HepG2 (cell line): ENCODE results near the gene PAK1IP1. TPM values are rescaled to one million over a fixed set of nuclear protein-coding genes. Genes with fewer than 3 reads are reported as not detected.
A peak's percentile ranks its signal among the peaks of the same experiment; 100 is the strongest.

ENCODE experiments used
- BRD4 ChIP-seq: sonication (generic); formaldehyde crosslinking; IDR thresholded peaks from 2 replicates; pipeline ENCODE4 v1.4.0; 2020; ENCODE audit warnings: missing genetic modification reagents
- CBX5 ChIP-seq: sonication (generic); formaldehyde crosslinking; IDR thresholded peaks from 2 replicates; pipeline ENCODE4 v1.4.0; 2020; ENCODE audit warnings: missing genetic modification reagents, borderline replicate concordance
- FOXP4 ChIP-seq: sonication (generic); formaldehyde crosslinking; IDR thresholded peaks from 2 replicates; pipeline ENCODE4 v1.4.0; 2020; ENCODE audit warnings: missing genetic modification reagents
- GATA4 ChIP-seq: sonication (generic); IDR thresholded peaks from 2 replicates; pipeline ENCODE4 v1.6.1; 2016; ENCODE audit warnings: antibody characterized with exemption, low read depth, borderline replicate concordance
- HMG20B ChIP-seq: conservative IDR thresholded peaks from 2 replicates; pipeline ENCODE4 v1.6.1; 2016; ENCODE audit warnings: missing genetic modification reagents, missing compliant biosample characterization
- MAX ChIP-seq: IDR thresholded peaks from 2 replicates; pipeline ENCODE4 v1.6.1; 2012; ENCODE audit warnings: inconsistent platforms
- MIXL1 ChIP-seq: IDR thresholded peaks from 2 replicates; pipeline ENCODE4 v1.6.1; 2016
- MXD4 ChIP-seq: IDR thresholded peaks from 2 replicates; pipeline ENCODE4 v1.6.1; 2016; ENCODE audit warnings: mild to moderate bottlenecking, missing biosample characterization, missing genetic modification reagents
- SALL1 ChIP-seq: sonication (generic); formaldehyde crosslinking; IDR thresholded peaks from 2 replicates; pipeline ENCODE4 v1.8.0; 2022; ENCODE audit warnings: mild to moderate bottlenecking, missing genetic modification reagents
- SIN3B ChIP-seq: fragments of 150-350 bp; IDR thresholded peaks from 2 replicates; pipeline ENCODE4 v1.6.1; 2014; ENCODE audit warnings: low read length
- ZC3H13 ChIP-seq: sonication (generic); formaldehyde crosslinking; IDR thresholded peaks from 2 replicates; pipeline ENCODE4 v1.8.1; 2023; ENCODE audit warnings: mild to moderate bottlenecking, missing genetic modification reagents, moderate library complexity
- ZNF274 ChIP-seq: sonication (generic); formaldehyde crosslinking; IDR thresholded peaks from 2 replicates; pipeline ENCODE4 v1.5.1; 2020; ENCODE audit warnings: mild to moderate bottlenecking, missing genetic modification reagents
- ZNF570 ChIP-seq: sonication (generic); formaldehyde crosslinking; IDR thresholded peaks from 2 replicates; pipeline ENCODE4 v1.4.0; 2020; ENCODE audit warnings: mild to moderate bottlenecking, missing genetic modification reagents, borderline replicate concordance
- ZNF687 ChIP-seq: sonication (generic); formaldehyde crosslinking; IDR thresholded peaks from 2 replicates; pipeline ENCODE4 v1.5.1; 2020; ENCODE audit warnings: mild to moderate bottlenecking, missing genetic modification reagents, moderate library complexity
- polyA plus RNA-seq, 8 experiments: library from polyadenylated mRNA; depleted of rRNA in 3 of 8; stranded (reverse) in 7 of 8; unstranded in 1 of 8; fragments of >200 nt; fragmentation: Illumina TruSeq in 4 of 8; extraction: Trizol in 4 of 8; gene quantifications; 2 replicates each; pipeline versions ENCODE4 v1.2.1 to v1.2.3, GENCODE V29; 2011 to 2016; ENCODE audit warnings: low read depth in 4 of 8, missing spikeins in 1 of 8, mixed read lengths in 1 of 8; ENCODE audit not compliant: insufficient read depth in 1 of 8
- total RNA-seq, 5 experiments: library from RNA; depleted of rRNA; stranded (reverse); fragments of >200 nt; fragmentation: Illumina TruSeq; extraction: Trizol; gene quantifications; 2 replicates each; pipeline ENCODE4 v1.2.3, GENCODE V29; 2016; ENCODE audit warnings: low read depth in 1 of 5
- TF ChIP-seq, protein P1 (sequence below): sonication (generic); formaldehyde crosslinking; IDR thresholded peaks from 2 replicates; pipeline ENCODE4 v1.4.0; 2020; ENCODE audit warnings: missing genetic modification reagents, mild to moderate bottlenecking, borderline replicate concordance
- TF ChIP-seq, protein P2 (sequence below): IDR thresholded peaks from 2 replicates; pipeline ENCODE4 v1.4.0; 2020; ENCODE audit warnings: mild to moderate bottlenecking, missing genetic modification reagents

Gene PAK1IP1
- total and polyA plus RNA-seq, 2 of the 13 experiments (the other 11 are each of a cell fraction or from before 2014, with no cell fraction given) = 23.4 to 66.2 TPM

- TF ChIP-seq MAX (peak; percentile 99), FOXP4 (CRISPR knock-in tag) (peak; percentile 64), CBX5 (CRISPR knock-in tag) (0 out of 2 replicates have a peak, but pooled peaks have one; percentile 11), ZNF570 (CRISPR knock-in tag) (no peak), MXD4 (CRISPR knock-in tag) (peak; percentile 99), ZNF687 (CRISPR knock-in tag) (peak; percentile 87), HMG20B (no peak), SALL1 (CRISPR knock-in tag) (peak; percentile 55), SIN3B (peak; percentile 90), ZNF274 (no peak; the same call in 1 of the 2 replicates), ZC3H13 (CRISPR knock-in tag) (no peak), MIXL1 (CRISPR knock-in tag) (0 out of 2 replicates have a peak, but pooled peaks have one; percentile 68), GATA4 (peak; percentile 83), BRD4 (CRISPR knock-in tag) (peak; percentile 37; the same call in 1 of the 2 replicates)
- TF ChIP-seq, protein P1, sequence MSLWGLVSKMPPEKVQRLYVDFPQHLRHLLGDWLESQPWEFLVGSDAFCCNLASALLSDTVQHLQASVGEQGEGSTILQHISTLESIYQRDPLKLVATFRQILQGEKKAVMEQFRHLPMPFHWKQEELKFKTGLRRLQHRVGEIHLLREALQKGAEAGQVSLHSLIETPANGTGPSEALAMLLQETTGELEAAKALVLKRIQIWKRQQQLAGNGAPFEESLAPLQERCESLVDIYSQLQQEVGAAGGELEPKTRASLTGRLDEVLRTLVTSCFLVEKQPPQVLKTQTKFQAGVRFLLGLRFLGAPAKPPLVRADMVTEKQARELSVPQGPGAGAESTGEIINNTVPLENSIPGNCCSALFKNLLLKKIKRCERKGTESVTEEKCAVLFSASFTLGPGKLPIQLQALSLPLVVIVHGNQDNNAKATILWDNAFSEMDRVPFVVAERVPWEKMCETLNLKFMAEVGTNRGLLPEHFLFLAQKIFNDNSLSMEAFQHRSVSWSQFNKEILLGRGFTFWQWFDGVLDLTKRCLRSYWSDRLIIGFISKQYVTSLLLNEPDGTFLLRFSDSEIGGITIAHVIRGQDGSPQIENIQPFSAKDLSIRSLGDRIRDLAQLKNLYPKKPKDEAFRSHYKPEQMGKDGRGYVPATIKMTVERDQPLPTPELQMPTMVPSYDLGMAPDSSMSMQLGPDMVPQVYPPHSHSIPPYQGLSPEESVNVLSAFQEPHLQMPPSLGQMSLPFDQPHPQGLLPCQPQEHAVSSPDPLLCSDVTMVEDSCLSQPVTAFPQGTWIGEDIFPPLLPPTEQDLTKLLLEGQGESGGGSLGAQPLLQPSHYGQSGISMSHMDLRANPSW (CRISPR knock-in tag) = peak; percentile 95; the same call in 1 of the 2 replicates
- TF ChIP-seq, protein P2, sequence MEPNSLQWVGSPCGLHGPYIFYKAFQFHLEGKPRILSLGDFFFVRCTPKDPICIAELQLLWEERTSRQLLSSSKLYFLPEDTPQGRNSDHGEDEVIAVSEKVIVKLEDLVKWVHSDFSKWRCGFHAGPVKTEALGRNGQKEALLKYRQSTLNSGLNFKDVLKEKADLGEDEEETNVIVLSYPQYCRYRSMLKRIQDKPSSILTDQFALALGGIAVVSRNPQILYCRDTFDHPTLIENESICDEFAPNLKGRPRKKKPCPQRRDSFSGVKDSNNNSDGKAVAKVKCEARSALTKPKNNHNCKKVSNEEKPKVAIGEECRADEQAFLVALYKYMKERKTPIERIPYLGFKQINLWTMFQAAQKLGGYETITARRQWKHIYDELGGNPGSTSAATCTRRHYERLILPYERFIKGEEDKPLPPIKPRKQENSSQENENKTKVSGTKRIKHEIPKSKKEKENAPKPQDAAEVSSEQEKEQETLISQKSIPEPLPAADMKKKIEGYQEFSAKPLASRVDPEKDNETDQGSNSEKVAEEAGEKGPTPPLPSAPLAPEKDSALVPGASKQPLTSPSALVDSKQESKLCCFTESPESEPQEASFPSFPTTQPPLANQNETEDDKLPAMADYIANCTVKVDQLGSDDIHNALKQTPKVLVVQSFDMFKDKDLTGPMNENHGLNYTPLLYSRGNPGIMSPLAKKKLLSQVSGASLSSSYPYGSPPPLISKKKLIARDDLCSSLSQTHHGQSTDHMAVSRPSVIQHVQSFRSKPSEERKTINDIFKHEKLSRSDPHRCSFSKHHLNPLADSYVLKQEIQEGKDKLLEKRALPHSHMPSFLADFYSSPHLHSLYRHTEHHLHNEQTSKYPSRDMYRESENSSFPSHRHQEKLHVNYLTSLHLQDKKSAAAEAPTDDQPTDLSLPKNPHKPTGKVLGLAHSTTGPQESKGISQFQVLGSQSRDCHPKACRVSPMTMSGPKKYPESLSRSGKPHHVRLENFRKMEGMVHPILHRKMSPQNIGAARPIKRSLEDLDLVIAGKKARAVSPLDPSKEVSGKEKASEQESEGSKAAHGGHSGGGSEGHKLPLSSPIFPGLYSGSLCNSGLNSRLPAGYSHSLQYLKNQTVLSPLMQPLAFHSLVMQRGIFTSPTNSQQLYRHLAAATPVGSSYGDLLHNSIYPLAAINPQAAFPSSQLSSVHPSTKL (CRISPR knock-in tag) = peak; percentile 75; the same call in 1 of the 2 replicates
These were observed at the start of gene PAK1IP1, which contains the start of gene C6orf52 (continued) for GRCh38 chr6:10694302-10695085.
